Stimulated activated CD8-positive, alpha-beta memory T cell treated with anti-CD3 and anti-CD28 coated beads, Interleukin-4, amount 100 ng/mL, for 24 hours (primary cell): ENCODE results near the gene EML1.

ENCODE experiments used
- DNase-seq: peaks from one replicate; pipeline ENCODE4 v3.0.0-alpha.2; 2020; ENCODE audit warnings: low read depth

The EML1 gene

DNA sequence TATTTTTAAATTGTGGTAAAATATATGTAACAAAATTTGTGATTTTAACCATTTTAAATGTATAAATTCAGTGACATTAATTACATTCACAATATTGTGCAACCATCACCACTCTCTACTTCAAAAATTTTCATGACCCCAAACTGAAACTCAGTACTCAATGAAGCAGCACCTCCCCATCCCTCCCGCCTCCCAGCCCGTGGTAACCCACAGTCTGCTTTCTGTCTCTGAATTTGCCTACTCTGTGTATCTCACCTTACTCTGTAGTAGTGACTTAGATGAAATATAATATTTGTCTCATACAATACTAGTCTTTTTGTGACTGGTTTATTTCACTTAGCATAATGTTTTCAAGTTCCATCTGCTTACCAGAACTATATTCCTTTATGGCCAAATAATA is 36.2 kb downstream of the EML1 start:
- DNase-seq: no peak

DNA sequence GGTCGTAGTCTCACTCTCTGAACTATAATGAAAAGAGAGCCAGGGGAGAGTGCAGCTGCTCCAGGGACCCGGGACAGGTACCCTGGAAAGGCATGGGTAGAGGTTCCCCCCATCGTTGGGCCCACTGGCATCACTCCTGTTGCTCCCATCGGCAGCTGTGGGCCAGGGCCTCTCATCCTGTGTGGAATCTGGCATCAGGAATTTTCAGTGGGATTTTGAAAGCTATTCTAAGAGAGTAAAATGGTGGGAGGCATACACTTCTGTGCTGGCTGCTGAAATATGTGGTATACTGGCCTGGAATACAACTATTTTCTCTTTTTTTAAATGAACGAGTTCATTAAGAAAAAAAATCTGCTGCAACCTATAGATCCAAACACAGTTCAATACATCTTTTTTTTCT is 38.1 kb downstream of the EML1 start:
- no peak for DNase-seq

DNA sequence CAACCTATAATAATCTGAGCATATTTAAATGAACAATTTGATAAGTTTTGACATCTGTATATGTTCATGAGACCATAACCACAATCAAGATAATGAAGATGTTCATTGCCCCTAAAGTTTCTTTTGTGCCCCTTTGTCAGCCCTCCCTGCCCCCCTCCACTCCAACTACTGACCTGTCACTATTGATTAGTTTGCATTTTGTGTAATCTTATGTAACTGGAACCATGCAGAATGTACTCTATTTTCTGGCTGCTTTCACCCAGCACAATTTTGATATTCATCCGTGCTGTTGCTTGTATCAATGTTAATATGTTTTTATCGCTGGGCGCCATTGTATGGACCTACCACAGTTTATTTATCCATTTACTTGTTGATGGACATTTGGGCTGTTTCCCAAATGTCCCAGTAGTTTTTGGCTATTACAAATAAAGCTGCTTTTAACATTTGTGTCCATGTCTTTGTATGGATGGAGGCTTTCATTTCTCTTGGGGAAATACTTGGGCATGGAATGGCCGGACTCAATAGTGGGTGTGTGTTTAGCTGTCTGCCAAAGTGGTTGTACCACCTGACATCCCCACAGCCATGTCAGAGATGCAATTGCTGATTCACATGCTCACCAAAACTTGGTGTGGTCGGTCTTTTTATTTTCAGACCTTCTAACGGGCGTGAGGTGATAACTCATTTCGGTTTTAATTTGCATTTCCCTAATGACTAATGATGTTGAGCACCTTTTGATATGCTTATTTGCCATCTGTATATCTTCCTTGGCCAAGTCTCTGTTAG is 38.9 kb downstream of the EML1 start:
- no peak for DNase-seq

DNA sequence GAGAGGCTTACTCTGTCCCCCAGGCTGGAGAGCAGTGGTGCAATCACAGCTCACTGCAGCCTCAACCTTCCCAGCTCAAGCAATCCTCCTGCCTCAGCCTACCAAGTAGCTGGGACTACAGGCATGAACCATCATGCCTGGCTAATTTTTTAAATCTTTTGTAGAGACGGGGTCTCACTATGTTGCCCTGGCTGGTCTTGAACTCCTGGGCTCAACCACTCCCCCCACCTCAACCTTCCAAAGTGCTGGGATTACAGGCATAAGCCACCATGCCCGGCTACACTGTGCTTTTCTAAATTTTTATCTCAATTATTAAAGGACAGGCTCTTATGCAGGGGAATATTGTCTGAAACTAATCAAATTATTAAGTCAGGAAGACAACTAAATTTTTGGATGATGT is 44.6 kb downstream of the EML1 start:
- no peak for DNase-seq

DNA sequence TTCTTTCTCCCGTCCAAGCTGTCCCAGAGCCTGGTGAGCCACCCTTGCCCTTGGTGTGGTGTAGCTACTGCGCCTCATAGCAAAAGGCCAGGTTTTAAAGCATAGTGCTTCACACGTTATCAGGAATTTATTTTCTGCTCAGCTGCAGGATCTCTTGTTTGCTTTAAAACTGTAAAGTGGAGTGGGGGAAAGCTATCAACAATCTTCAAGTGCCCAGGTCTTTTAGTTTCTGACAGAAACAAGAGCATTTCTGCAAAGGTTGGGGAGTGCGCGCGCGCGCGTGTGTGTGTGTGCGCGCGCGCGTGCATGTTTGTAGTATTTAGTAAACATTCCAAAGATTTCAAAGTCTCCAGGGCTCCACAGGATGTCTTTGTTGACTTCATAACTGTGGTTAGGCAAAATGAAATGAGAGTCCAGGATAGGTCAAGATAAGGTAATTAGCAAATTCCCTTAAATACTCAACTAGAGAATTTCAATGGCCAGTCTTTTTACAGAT is 45.5 kb downstream of the EML1 start:
- no peak for DNase-seq

DNA sequence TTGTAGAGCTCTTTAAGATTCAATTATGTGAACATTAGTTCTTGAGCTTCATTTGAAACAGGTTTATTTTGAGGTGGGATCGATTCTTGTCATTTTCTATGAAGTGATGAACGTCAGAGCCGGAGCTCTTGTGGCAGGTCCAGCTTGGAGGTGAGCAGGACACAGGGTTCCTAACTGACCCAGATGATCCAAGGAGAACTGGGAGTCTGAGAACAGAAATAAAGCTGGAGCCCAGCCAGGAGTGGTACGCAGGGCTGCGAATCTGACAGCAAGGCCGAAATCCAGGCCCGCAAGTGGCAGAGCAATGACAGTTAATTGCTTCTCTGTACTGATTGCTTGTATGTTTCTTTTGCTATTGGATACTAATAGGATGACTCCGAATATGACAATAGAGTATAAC is 46.5 kb downstream of the EML1 start:
- no peak for DNase-seq

DNA sequence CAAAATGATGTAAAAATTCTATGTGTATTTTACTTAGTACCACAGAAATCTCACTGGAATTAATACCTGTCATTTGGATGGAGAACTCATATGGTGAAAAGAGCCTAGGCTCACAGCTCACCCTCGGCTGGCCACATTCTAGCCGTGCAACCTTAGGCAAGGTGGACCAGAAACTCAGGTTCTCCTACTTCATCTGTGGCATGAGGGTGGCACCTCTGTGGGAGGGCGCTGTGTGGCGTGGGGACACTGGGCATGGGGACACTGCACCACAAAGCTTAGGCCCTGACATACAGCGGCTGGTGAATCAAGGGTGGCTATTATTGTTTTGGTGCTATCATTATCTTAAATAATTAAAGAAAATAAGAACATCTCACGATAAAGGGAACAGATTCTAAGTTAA is 47.1 kb downstream of the EML1 start:
- DNase-seq: no peak

DNA sequence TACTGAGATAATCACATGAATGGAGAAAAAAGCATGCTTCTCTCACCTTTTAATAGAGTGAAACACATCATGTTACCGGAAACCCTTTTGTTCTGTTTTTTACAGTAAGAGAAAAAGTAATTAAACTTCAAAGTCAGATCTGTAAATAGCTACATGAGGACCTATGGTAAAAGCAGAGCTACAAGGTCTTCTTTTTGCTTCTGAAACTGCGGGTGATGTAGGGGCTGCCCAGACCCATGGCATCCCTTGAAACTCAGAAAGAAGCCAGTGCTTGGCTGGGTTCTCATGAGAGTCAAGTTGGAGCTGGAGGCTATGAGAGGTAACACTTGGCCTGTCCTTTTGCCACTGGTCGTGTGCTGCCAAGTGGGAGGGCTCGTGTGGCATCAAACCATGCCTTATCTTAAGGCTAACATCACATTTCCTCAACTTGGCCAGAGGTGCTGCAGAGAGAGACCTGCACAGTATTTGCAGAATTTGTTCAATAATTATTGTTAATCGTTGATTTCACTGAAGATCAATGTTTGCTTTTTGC is 47.6 kb downstream of the EML1 start:
- DNase-seq: no peak

DNA sequence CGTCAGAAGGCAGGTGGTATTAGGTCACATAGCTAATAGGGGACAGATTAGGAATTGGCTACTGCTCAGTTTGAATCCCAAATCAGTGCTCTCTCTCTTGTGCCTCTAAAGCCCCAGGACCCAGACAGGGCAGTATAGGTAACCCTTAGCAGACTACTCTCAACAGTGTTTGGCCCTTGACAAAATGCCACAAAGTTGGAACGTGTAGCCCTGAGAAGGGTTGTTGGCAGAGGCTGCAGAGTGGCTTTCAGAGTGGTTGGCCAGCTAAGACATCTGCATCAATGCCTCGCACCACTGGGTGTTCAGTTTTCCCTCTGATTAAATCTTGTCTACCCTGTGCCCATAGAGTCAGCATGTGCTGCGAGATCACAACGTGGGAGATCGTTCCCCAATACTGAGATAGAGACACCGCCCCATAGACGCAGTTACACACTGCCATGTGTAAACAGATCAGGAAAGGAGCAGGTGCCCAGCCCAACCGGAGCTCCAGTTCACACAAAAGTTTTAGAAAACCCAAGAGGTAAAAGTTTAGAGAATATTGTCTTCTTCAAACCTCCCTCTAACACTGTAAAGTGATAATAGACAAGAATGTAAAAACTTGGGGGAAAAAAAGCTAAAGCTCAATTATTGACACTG is 48.3 kb downstream of the EML1 start:
- no peak for DNase-seq

DNA sequence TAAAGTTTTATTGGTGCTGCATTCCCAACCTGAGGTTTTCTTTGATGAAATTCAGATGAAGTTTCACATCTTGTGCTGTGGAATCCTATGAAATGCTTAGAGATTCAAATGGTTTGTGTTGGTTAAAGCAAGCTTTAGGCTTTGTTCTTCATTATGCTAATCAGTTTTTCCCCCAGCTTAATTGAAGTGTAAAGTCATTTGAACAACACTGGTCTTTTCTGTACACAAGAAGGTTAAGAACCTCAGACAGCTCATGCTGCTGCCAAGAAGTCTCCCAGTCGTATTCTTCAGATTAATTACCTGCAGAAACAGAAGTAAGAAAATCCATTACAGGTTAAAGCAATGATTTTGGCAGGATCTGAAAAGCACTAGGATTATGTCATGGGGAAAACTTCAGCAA is 48.9 kb downstream of the EML1 start:
- no peak for DNase-seq

DNA sequence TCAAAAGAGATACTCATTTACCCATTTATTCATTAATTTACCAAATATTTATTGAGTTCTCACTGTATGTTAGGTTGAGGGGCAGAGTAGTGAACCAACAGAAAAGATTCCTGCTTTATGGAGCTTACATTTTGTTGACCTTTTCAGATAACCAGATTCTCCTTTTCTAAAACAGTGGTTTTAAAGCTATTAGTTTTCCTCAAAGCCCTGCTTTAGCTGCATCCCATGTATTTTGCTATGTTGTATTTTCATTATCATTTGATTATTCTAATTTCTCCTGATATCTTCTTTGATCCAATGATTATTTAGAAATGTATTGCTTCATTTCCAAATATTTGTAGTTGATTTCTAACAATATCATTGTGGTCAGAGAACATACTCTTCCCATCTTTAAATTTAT is 53.6 kb downstream of the EML1 start:
- DNase-seq: no peak

DNA sequence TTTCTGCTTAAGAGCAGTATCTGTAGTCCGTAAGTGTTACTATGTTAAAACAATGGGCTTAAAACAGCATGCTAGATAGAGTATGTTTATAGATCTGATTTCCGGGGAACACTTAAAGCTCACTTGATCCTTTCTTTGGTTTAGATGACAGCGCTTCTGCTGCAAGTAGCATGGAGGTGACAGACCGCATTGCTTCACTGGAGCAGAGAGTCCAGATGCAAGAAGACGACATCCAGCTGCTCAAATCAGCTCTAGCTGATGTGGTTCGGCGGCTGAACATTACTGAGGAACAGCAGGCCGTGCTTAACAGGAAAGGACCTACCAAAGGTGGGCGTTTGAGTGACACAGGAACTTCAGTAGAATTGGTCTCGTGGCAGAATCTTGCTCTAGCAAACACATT is 57.5 kb downstream of the EML1 start:
- DNase-seq: no peak

DNA sequence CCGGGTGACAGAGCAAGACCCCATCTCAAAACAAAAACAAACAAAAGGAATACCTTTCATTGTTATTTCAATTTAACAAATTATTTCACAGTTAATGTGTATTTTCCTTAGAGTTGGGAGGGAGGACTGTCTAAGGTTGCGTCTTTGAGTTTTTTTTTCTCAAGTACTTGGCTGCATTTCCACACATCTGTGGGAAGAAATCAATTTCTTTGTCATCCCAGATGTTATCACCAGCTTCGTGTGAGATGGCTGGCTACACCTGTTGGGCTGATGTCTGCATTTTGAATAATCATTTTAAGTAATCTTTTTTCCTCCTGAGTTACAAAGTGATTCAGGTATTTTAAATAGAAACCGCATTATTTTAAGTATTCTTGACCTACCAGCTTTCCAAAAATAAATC is 59.4 kb downstream of the EML1 start:
- DNase-seq: no peak

DNA sequence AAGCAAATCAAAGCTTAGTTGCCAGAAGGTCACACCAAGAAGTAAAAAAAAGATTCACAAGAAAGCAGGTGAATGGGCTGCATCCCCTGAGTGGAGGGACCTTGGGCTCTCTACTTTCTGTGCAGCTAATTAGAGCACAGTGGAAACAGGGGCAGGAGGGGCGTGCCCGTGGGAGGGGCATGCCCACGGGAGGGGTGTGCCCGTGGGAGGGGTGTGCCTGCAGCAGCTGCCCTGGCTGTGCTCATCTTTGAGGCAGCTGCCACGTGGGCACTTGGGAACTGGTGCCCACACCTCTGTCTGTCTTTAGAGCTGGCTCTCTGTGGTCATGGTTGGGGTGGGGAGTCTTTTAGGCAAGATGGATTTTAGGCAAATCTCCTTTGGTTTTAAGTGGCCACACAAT is 60.0 kb downstream of the EML1 start:
- no peak for DNase-seq

DNA sequence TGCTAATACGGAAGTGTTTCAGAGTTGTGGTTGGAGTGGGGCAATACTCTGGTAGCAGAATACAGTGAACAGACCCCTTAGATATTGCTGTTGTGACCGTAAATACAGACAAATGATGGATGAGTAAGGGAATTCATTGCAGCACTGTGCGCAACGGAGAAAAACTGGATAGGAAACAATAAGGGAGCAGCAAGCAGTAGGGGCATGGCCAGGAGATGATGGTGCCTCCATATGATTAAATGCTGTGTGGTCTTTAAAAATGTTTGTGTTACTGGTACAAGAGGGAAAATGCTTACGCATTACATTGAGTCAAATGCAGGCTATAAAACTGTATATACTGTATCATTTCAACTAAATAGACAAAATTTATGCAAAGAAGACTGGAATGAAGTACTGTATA is 61.6 kb downstream of the EML1 start:
- no peak for DNase-seq

DNA sequence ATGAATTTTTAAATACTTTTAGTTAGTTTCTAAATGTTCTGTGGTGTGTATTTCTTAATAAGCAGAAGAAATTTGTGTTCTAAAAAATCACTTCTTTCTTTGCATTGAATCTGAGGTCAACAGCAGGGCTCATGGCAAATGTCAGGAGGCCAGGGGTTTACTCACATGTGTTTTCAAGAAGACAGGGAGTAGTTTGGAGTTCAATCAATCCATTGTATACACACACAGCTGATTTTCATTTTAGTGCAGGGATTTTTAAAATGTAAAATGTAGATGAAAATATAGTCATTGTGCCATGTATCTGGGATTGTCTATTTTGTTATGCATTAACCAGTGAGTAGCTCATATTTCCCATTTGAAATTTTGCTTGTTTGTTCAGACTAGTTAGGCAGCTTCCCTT is 62.1 kb downstream of the EML1 start:
- no peak for DNase-seq

DNA sequence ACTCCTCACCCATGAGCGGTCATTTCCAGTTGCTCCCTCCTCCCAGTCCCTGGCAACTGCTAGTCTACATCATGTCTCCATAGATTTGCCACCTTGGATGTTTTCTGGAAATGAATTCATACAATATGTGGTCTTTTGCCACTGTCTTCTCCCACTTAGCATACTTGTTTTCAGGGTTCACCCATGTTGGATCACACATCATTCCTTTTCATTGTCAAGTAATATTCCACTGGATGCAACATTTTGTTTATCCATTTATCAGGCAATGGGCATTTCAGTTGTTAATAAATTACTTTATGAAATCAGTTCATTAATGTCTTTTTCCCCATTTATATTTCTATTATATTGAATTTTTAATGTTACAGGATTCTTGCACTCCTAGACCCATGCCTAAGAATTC is 64.3 kb downstream of the EML1 start:
- no peak for DNase-seq

DNA sequence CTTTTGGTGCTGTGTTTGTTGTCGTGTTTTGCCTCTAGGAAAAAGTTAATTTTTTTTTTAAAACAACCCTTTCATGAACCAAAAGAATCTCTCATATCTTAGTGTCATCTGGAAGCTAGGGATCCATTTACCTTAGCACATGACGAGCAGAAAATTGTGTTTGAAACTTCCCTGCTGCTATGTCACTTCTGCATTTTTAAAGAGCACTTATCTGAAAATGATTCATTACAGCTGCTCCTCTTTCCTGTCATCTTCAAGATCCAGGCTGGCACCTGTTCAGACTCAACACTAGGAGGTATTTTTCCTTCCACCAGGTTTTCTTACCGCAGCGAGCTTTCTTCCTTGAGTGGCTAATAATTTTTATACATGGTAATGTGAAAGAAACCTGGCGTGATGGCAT is 67.0 kb downstream of the EML1 start:
- no peak for DNase-seq

DNA sequence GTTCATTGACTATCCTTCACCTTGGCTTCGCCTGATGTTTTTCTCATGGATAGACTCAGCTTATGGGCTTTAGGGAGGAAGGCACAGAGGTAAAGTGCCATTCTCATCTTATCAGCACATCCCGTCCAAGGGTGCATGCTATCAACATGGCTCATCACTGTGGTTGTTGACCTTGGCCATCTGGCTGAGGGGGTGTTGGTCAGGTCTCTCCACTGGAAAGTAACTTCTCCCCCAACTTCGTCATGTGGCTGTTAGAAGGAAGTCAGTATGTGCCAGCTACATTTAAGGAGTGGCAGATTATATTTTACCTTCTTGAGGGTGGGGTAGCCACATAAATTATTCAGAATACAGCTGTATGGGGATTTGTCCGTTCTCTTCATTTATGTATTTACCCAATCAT is 68.9 kb downstream of the EML1 start:
- no peak for DNase-seq

DNA sequence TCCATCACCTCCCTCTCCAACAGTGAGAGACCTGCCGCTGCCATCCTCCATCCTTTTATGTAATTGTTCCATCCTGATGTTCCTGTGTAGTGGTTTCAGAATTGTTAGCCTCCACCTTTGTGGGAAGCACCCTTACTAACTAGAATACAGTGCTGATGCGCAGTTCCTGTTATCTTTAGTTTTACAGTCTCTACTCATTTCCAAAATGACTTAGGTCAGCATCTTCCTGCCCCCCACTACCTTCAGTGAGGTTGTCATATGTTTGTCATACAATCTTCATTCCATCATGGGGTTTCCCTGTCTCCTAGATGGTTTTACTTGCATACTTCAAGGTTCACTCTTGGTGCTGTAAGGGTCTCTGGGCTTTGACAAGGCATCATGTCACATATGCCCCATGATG is 69.8 kb downstream of the EML1 start:
- DNase-seq: no peak

DNA sequence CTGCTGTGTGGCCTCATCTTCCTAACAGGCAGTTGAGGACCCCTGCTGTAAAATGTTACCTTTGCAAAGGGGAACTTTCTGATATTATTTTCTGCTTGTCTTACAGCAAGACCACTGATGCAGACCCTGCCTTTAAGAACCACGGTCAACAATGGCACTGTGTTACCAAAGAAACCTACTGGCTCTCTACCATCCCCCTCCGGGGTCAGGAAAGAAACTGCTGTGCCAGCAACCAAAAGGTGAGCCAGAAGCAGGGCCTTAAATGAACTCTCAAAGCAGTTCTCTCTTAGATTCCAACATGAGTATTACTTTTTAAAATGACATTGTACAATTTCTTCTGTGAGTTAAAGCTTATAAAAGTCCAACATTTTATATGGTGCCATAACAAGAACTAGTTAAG is 72.2 kb downstream of the EML1 start:
- DNase-seq: no peak

DNA sequence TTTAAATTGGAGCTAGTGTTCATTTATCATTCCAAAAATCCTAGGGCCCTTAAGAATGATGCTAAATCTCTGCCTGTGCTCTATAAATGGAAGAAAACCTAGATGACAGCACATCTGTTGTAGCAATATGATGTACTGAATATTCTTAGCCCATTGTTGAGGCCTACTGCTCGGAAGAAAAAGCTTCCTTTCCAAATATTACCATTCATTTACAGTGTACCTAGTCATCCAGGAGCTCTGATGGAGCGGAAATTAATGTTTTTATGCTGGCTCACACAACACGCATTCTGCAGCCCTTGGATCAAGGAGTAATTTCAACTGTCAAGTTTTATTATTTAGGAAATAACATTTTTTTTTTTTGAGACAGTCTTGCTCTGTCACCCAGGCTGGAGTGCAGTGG is 77.4 kb downstream of the EML1 start:
- DNase-seq: no peak

DNA sequence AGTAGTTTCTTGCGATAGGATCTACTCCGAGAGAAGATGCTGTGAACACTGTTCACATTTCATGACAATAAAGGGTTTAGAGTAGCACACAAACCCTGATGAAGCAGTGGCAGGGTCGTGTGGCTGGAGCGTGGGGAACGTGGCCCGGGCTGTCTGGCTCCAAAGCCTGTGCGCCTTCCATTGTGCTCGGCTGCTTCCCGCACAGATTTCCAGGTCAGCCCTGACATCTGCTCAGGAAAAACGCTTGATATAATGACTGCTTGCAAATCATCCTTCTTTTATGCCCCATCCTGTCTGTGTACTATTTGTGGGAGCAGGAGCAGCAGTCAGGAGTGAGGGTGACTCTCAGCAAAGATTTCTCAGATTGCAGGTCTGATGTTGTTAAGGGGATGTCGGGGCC is 78.6 kb downstream of the EML1 start:
- DNase-seq: no peak
